ENCODE data around the gene ARMC2.

DNA sequence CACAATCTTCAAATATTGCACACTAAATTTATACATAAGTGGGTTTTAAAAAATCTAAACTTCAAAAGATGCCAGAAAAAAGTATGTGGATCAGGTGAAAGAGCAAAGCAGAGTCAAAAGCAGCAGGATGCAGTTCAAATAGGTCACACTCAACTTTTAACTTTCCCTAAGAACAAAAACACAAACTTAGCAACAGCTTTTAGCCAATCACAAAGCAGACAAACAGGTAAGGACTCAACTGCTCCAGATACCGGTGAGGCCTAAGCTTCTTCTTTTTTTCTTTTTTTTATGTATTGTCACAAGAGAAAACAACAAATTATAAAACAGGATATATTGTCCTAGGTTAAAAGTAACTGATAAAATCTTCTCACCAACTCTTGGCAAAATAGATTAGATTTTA, 171.7 kb downstream of the ARMC2 start:
- TF ChIP-seq, protein P1, sequence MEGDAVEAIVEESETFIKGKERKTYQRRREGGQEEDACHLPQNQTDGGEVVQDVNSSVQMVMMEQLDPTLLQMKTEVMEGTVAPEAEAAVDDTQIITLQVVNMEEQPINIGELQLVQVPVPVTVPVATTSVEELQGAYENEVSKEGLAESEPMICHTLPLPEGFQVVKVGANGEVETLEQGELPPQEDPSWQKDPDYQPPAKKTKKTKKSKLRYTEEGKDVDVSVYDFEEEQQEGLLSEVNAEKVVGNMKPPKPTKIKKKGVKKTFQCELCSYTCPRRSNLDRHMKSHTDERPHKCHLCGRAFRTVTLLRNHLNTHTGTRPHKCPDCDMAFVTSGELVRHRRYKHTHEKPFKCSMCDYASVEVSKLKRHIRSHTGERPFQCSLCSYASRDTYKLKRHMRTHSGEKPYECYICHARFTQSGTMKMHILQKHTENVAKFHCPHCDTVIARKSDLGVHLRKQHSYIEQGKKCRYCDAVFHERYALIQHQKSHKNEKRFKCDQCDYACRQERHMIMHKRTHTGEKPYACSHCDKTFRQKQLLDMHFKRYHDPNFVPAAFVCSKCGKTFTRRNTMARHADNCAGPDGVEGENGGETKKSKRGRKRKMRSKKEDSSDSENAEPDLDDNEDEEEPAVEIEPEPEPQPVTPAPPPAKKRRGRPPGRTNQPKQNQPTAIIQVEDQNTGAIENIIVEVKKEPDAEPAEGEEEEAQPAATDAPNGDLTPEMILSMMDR (conservative IDR thresholded peaks at IDR 0.05 in 1 of 2, IDR thresholded peaks at IDR 0.05 in 1 of 2; ENCODE audit: extremely low read depth in 1 of 2, insufficient read depth in 1 of 2, low read depth in 1 of 2, low read length in 2 of 2): no peak
- TF ChIP-seq EZH2 (IDR thresholded peaks at IDR 0.05; ENCODE audit: borderline replicate concordance, low read length): no peak
